ENCODE results near the gene MB21D2. TPM values are rescaled to one million over a fixed set of nuclear protein-coding genes. Genes with fewer than 3 reads are reported as not detected.

The MB21D2 gene
- total RNA-seq, 5 donors from 2014 or later (not counting 1 experiment from before 2014, with no cell fraction given), result 4.1 to 7.6 (median 5.5) TPM

DNA sequence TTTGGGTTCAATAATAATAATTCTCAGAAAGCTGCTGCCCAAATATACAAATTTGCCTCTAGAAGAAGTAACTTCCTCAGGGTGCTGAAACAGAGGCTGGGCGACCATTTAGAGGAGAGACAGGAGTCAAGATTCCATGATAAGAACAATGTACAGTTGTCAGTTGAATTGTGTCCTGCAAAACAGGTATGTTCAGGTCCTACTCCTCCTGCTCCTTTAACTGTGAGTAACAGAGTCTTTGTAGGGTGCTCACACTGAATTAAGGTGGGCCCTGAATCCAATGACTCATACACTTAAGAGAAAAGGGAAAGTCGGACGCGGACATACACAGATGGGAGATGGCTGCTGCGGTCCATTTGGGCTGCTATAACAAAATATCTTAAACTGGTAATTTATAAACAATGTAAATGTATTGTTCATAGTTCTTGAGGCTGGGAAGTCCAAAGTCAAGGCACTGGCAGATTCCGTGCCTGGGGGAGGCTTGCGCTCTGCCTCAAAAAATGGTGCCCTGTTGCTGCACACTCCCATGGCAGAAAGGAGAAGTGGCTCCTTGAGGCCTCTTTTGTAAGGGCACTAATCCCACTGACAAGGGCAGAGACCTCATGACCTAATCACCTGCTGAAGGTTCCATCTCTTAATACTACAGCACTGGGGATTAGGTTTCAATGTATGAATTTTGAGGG, 55.1 kb downstream of the MB21D2 start:
- Mint-ChIP-seq H3K4me3 (no peak overlapping the region), H3K9me3 (no peaks in the 10 kb centered on the region), H3K4me1 (peaks cover 10 to 51% (median 17%) of the 10 kb centered on the region in 3 donors), H3K27ac (peak overlapping the region in 1 of 2 donors; percentile 50), H3K36me3 (no peaks in the 10 kb centered on the region), H3K27me3 (no peaks in the 10 kb centered on the region)
- Histone ChIP-seq H3K4me1 (ENCODE audit: control insufficient read depth in 1 of 2, extremely low read depth in 1 of 2, insufficient read depth in 2 of 2, low read length in 2 of 2) (peaks cover 0 to 3% of the 10 kb centered on the region in 2 experiments), H3K27me3 (replicated peaks in 1 of 2; ENCODE audit: control insufficient read depth in 2 of 2, extremely low read depth in 1 of 2, insufficient read depth in 2 of 2, low read length in 1 of 2) (no peaks in the 10 kb centered on the region), H3K27ac (ENCODE audit: low read length) (no peak overlapping the region), H3K4me3 (ENCODE audit: control insufficient read depth in 1 of 2, extremely low read depth in 1 of 2, low read length in 1 of 2) (no peak overlapping the region), H3K36me3 (ENCODE audit: control insufficient read depth in 2 of 2, extremely low read depth in 1 of 2, insufficient read depth in 1 of 2, low read length in 1 of 2) (no peaks in the 10 kb centered on the region), H3K9me3 (no peaks in the 10 kb centered on the region)
- CTCF ChIA-PET, result no interaction called here
- no peak for DNase-seq
- POLR2A ChIA-PET, result no interaction called here
- ATAC-seq (replicated peaks in 1 of 4), result no peak
- WGBS (ENCODE audit: insufficient coverage), result 100% methylated on average over 1 of the region's 7 CpGs

DNA sequence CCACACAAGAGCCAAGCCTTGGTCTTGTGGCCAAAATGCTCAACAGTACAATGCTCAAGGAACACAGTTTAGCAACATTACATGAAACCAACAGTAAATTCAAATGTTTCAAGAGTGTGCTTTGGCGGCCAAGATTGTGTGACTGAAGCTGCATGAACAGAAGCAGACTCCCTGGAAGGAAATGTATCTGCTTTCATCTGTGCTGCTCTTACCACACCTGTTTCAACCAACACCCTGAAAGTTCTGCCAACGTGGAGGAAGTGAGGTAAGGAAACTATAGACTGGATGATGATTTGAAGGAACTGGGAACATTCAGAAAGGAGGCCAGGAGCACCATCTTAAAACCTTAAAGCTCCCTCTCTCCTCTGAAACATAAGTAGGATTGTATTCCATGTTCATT, 55.7 kb downstream of the MB21D2 start:
- POLR2A ChIA-PET, result no interaction called here
- Mint-ChIP-seq H3K27me3 (no peaks in the 10 kb centered on the region), H3K36me3 (no peaks in the 10 kb centered on the region), H3K4me3 (no peak overlapping the region), H3K27ac (peak overlapping the region; percentile 42 to 50), H3K4me1 (peaks cover 10 to 50% (median 17%) of the 10 kb centered on the region in 3 donors), H3K9me3 (no peaks in the 10 kb centered on the region)
- peak in 2 of 35 experiments; percentile 1 to 9 for DNase-seq
- Histone ChIP-seq H3K4me3 (ENCODE audit: control insufficient read depth in 1 of 2, extremely low read depth in 1 of 2, low read length in 1 of 2) (no peak overlapping the region), H3K27me3 (replicated peaks in 1 of 2; ENCODE audit: control insufficient read depth in 2 of 2, extremely low read depth in 1 of 2, insufficient read depth in 2 of 2, low read length in 1 of 2) (no peaks in the 10 kb centered on the region), H3K4me1 (ENCODE audit: control insufficient read depth in 1 of 2, extremely low read depth in 1 of 2, insufficient read depth in 2 of 2, low read length in 2 of 2) (peaks cover 0 to 3% of the 10 kb centered on the region in 2 experiments), H3K27ac (ENCODE audit: low read length) (no peak overlapping the region), H3K9me3 (no peaks in the 10 kb centered on the region), H3K36me3 (ENCODE audit: control insufficient read depth in 2 of 2, extremely low read depth in 1 of 2, insufficient read depth in 1 of 2, low read length in 1 of 2) (no peaks in the 10 kb centered on the region)
- 43% methylated on average over 1 of the region's 2 CpGs for WGBS (ENCODE audit: insufficient coverage)
- ATAC-seq (replicated peaks in 1 of 4), result peak in 3 of 4 experiments; percentile 45 to 68 (median 48)
- CTCF ChIA-PET, result no interaction called here

DNA sequence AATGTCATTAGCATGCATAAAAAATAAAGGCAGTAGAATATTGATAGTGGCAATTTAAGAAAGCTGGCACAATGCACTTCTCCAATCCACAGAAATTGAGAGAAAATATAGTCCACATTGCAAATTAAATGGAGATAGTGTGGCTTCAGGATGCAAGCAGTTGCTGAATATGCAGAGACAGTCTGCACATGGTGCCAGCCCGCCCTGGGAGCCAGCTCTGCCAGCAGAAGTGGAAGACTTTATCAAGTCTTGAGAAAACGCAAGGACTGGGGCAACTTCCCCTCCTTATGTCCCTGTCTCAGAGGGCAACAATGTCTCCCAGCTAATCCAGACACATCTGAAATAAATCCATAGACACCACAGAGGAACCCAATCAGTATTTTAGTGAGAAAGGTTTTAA, 57.2 kb downstream of the MB21D2 start:
- Histone ChIP-seq H3K9me3 (no peaks in the 10 kb centered on the region), H3K4me3 (ENCODE audit: control insufficient read depth in 1 of 2, extremely low read depth in 1 of 2, low read length in 1 of 2) (no peak overlapping the region), H3K27ac (ENCODE audit: low read length) (no peak overlapping the region), H3K4me1 (ENCODE audit: control insufficient read depth in 1 of 2, extremely low read depth in 1 of 2, insufficient read depth in 2 of 2, low read length in 2 of 2) (peaks cover 0 to 3% of the 10 kb centered on the region in 2 experiments), H3K36me3 (ENCODE audit: control insufficient read depth in 2 of 2, extremely low read depth in 1 of 2, insufficient read depth in 1 of 2, low read length in 1 of 2) (no peaks in the 10 kb centered on the region), H3K27me3 (replicated peaks in 1 of 2; ENCODE audit: control insufficient read depth in 2 of 2, extremely low read depth in 1 of 2, insufficient read depth in 2 of 2, low read length in 1 of 2) (no peaks in the 10 kb centered on the region)
- H3K36me3 Mint-ChIP-seq, result no peaks in the 10 kb centered on the region
- ChIA-PET POLR2A (no interaction called here), CTCF (no interaction called here)
- H3K27ac Mint-ChIP-seq, result peak overlapping the region in 1 of 2 donors; percentile 49
- no peak for DNase-seq
- no peak overlapping the region for H3K4me3 Mint-ChIP-seq
- ATAC-seq (replicated peaks in 1 of 4), result no peak
- peaks cover 10 to 48% (median 17%) of the 10 kb centered on the region in 3 donors for H3K4me1 Mint-ChIP-seq
- WGBS (ENCODE audit: insufficient coverage), result 88% methylated on average over 1 of the region's 2 CpGs
- H3K9me3 Mint-ChIP-seq, result no peaks in the 10 kb centered on the region
- no peaks in the 10 kb centered on the region for H3K27me3 Mint-ChIP-seq

DNA sequence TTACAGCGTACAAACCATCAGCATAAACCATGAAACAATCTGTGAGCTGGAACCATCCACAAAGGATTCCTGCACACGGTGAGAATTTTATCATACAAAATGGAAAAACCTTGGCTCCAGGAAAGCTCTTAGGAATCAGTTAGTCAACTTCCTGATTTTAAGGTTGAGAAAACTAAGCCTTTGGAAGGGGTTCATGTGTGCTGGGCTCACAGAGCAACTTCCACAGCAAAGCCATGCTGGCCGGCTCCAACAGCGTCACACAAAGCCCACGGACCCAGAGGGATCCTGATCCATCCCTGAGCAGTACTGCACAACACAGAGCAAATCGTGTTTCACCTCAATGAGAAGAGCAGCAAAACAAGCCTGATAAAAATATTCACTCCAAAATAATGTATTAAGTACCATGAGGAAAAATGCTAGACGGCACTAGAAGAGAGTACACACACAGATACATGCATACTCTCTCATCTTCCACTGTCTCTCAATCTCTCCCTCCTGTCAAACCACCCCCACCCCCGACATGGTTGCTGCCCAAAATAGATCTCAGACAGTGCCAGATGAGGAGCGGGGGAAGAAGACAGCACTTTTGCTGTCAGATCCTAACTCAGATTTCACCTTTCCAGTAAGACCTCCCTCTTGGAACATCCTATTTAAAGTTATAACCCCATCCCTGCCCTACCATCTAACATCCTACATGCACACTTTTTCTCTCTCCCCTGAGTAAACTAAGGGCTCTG, 58.6 kb downstream of the MB21D2 start:
- no peak for ATAC-seq (replicated peaks in 1 of 4)
- H3K27me3 Mint-ChIP-seq, result no peaks in the 10 kb centered on the region

DNA sequence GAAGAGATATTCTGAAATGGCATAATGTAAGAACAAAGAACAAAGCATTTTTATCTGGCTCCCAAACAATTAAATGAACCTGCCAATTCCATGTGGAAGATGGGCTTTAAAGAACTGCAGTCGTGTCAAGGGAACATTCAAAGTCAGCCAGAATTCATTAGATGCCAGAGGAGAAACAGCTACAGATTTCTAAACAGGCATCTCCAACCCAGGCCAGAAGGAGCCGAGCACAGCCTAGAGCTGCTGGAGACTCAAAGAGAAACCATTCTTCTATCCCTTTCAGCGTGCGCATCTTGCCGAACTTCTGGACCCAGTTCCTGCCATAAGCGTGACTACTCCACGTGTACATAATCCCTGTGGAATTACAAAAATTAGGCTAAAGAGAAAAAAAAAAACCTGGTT, 60.4 kb downstream of the MB21D2 start:
- ChIA-PET CTCF (no interaction called here), POLR2A (no interaction called here)
- DNase-seq, result no peak
- no peaks in the 10 kb centered on the region for H3K36me3 Mint-ChIP-seq
- peaks cover 0 to 3% of the 10 kb centered on the region in 2 experiments for H3K4me1 ChIP-seq (ENCODE audit: control insufficient read depth in 1 of 2, extremely low read depth in 1 of 2, insufficient read depth in 2 of 2, low read length in 2 of 2)
- H3K27ac ChIP-seq (ENCODE audit: low read length), result no peak overlapping the region
- H3K4me3 ChIP-seq (ENCODE audit: control insufficient read depth in 1 of 2, extremely low read depth in 1 of 2, low read length in 1 of 2), result no peak overlapping the region
- H3K27ac Mint-ChIP-seq, result no peak overlapping the region
- 67% methylated on average over 1 of the region's 7 CpGs for WGBS (ENCODE audit: insufficient coverage)
- no peaks in the 10 kb centered on the region for H3K36me3 ChIP-seq (ENCODE audit: control insufficient read depth in 2 of 2, extremely low read depth in 1 of 2, insufficient read depth in 1 of 2, low read length in 1 of 2)
- ATAC-seq (replicated peaks in 1 of 4), result no peak
- H3K4me1 Mint-ChIP-seq, result peaks cover 7 to 41% (median 13%) of the 10 kb centered on the region in 3 donors
- H3K9me3 Mint-ChIP-seq, result no peaks in the 10 kb centered on the region
- H3K9me3 ChIP-seq, result no peaks in the 10 kb centered on the region
- H3K27me3 ChIP-seq (replicated peaks in 1 of 2; ENCODE audit: control insufficient read depth in 2 of 2, extremely low read depth in 1 of 2, insufficient read depth in 2 of 2, low read length in 1 of 2), result no peaks in the 10 kb centered on the region
- H3K27me3 Mint-ChIP-seq, result no peaks in the 10 kb centered on the region
- H3K4me3 Mint-ChIP-seq, result no peak overlapping the region

More for the DNA sequence above, 58.6 kb downstream of the MB21D2 start:
- Histone ChIP-seq H3K36me3 (ENCODE audit: control insufficient read depth in 2 of 2, extremely low read depth in 1 of 2, insufficient read depth in 1 of 2, low read length in 1 of 2) (no peaks in the 10 kb centered on the region), H3K27ac (ENCODE audit: low read length) (no peak overlapping the region), H3K4me1 (ENCODE audit: control insufficient read depth in 1 of 2, extremely low read depth in 1 of 2, insufficient read depth in 2 of 2, low read length in 2 of 2) (peaks cover 0 to 3% of the 10 kb centered on the region in 2 experiments), H3K9me3 (no peaks in the 10 kb centered on the region), H3K4me3 (ENCODE audit: control insufficient read depth in 1 of 2, extremely low read depth in 1 of 2, low read length in 1 of 2) (no peak overlapping the region), H3K27me3 (replicated peaks in 1 of 2; ENCODE audit: control insufficient read depth in 2 of 2, extremely low read depth in 1 of 2, insufficient read depth in 2 of 2, low read length in 1 of 2) (no peaks in the 10 kb centered on the region)
- no peaks in the 10 kb centered on the region for H3K36me3 Mint-ChIP-seq
- H3K9me3 Mint-ChIP-seq, result no peaks in the 10 kb centered on the region
- no peak for DNase-seq
- CTCF ChIA-PET, result no interaction called here
- H3K27ac Mint-ChIP-seq, result no peak overlapping the region
- H3K4me1 Mint-ChIP-seq, result peaks cover 10 to 40% (median 10%) of the 10 kb centered on the region in 3 donors
- H3K4me3 Mint-ChIP-seq, result no peak overlapping the region
- WGBS (ENCODE audit: insufficient coverage), result 81% methylated on average over 8 of the region's 9 CpGs
- POLR2A ChIA-PET, result no interaction called here

DNA sequence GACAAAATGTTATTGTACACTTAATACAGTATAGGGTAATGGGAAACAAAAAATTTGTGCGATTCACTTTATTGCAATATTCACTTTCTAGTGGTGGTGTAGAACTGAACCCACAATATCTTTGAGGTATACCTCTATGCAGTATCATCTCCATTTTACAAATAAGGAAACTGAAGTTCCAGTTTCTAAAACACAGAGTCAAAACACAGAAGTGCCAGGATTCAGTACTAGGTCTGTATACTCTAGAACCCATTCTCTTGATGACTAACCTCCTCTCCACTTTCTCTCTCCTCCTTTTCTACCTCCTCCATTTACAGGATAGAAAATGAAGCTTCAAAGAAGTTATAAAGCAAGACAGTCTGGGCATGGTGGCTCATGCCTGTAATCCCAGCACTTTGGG, 62.2 kb downstream of the MB21D2 start:
- no CpG with 5 or more reads among the region's 1 CpG for WGBS (ENCODE audit: insufficient coverage)
- Mint-ChIP-seq H3K36me3 (no peaks in the 10 kb centered on the region), H3K4me3 (no peak overlapping the region), H3K27ac (no peak overlapping the region), H3K27me3 (no peaks in the 10 kb centered on the region), H3K9me3 (no peaks in the 10 kb centered on the region), H3K4me1 (peaks cover 6 to 42% (median 9%) of the 10 kb centered on the region in 3 donors)
- Histone ChIP-seq H3K4me1 (ENCODE audit: control insufficient read depth in 1 of 2, extremely low read depth in 1 of 2, insufficient read depth in 2 of 2, low read length in 2 of 2) (no peaks in the 10 kb centered on the region), H3K27ac (ENCODE audit: low read length) (no peak overlapping the region), H3K4me3 (ENCODE audit: control insufficient read depth in 1 of 2, extremely low read depth in 1 of 2, low read length in 1 of 2) (no peak overlapping the region), H3K9me3 (no peaks in the 10 kb centered on the region), H3K36me3 (ENCODE audit: control insufficient read depth in 2 of 2, extremely low read depth in 1 of 2, insufficient read depth in 1 of 2, low read length in 1 of 2) (no peaks in the 10 kb centered on the region), H3K27me3 (replicated peaks in 1 of 2; ENCODE audit: control insufficient read depth in 2 of 2, extremely low read depth in 1 of 2, insufficient read depth in 2 of 2, low read length in 1 of 2) (no peaks in the 10 kb centered on the region)
- CTCF ChIA-PET, result no interaction called here
- no peak for ATAC-seq (replicated peaks in 1 of 4)
- POLR2A ChIA-PET, result no interaction called here
- DNase-seq, result no peak
